ENCODE results near the gene TMEM14C.

The TMEM14C gene

DNA sequence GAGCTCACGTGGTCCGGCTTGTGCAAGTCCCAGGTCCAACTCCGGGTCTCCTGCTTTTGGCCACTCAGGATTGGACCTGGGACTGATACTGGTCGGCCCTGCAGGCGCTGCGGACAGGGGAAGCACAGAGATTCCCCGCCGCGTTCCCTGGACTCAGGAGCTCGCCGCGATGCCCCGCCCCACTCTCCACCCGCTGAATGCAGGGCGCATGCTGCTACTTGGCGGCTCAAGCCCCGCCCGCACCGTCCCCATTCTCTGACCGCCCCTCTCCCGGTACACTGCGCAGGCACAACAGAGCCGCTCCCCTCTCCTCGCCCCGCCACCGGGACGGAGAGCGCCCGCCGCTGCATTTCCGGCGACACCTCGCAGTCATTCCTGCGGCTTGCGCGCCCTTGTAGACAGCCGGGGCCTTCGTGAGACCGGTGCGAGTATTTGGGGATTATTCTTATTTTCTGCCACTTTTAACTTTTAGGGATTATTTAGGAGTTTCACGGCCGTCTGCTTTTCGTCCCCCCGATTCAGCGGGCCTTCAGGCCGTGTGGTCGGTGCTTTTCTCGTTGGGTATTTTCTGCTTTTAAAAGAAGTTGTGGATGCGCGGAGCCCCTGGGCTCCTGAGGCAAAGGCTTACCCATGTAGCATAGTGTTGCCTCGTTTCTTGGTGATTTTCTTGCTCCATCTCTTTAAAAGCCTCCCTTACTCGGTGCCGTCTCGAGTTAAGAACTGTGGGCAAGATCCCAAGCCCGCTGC is at the start of gene TMEM14C:
TSS of gene TMEM14C (plus strand) at position 251 of the 747 bp plus-strand sequence. CDS start 1,544 bp downstream, outside the sequence.
- DNase-seq (ENCODE audit: low read depth in 2 of 3, low spot score in 2 of 3), result peak; percentile 66 to 85 (median 79)

- no peak for DNase-seq (ENCODE audit: low read depth in 2 of 3, low spot score in 2 of 3)
These were observed 46.5 kb upstream of the TMEM14C start for GRCh38 chr6:10676403-10676802.

GRCh38 chr6:10678456-10678855 is 44.4 kb upstream of the TMEM14C start:
- DNase-seq (ENCODE audit: low read depth in 2 of 3, low spot score in 2 of 3), result no peak

DNA sequence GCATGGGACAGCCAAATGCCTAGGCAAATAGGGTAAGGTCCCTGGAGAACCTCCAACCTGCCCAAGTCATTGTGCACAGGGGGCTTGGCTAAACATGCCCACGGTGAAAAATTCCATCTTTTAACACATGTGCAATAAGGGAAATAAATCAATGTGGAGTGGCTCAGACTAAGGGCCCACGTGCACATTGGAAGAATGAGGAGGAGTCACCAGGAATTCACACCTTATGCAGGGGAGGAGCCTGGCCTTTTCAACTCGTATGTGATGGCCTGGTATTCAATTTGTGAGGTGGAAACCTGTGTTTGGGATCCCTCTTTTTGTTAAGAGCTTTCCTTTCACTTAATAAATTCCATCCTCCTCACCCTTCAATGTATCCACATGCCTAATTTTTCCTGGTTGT is 41.1 kb upstream of the TMEM14C start:
- no peak for DNase-seq (ENCODE audit: low read depth in 2 of 3, low spot score in 2 of 3)

DNA sequence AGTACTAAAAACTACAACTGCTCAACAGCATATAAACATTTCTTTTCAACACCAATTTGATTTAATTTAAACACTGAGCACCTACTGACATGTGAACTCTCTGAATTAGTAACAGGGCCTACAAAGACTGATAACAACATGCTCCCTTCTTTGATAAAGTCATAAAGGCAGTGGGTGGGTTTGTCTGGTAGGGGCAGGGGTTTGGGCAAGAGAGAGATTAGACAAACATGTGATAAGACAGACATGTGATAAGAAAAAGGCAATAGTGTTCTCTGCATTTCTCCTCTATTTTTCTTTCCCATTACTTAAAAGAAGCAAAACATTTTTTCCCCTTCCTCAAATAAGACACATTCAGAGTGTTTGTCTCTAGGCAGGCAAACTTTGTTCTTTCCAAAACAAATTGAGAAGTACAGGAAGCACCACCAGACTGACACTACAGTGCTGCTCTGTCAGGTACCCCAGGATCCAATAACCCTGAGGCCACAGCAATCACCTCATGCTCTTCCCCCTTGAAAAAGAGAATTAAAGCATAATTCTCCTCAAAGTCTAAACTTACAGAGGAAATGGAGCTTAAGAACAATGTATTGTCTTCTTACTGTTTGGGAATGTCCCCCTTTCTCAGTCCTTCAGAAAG is 40.4 kb upstream of the TMEM14C start:
- DNase-seq (ENCODE audit: low read depth in 2 of 3, low spot score in 2 of 3), result no peak

GRCh38 chr6:10684618-10685017 is 38.3 kb upstream of the TMEM14C start:
- DNase-seq (ENCODE audit: low read depth in 2 of 3, low spot score in 2 of 3), result no peak

DNA sequence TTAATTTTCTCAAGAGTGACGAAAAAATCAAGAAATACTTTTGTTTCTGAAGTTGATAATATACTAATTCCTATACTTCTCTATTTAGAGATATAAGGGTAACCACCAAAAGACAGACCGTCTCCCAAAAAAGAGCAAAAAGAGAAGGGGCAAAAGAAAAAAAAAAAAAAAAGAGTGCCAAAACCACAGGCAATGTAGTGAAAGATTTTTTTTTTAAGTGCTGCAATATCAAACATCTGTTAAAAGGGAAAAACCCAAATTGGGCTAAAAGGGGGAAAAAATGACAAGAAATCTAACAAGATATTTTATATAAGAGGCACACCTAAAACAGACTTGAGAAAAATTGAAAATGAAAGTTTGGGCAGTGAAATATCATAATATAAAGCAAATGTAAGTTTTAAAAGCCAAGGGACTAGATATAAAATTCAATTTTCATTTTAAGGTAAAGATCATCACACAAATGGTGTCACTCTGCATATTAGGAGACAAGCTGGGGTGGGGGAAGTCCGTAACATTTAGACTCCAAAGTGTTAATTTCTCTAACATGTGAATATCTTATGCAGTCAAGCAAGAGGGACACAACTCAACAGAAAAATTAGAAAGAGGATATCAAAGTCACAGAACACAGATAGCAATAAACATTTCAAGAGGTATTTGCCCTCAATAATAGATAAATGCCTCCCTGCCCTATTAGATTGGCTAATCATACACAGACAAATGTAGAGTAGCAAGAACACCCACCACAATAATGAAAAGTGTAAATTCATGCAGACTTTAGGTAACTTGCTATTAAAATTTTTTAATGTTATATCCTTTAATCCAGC is 37.6 kb upstream of the TMEM14C start:
- no peak for DNase-seq (ENCODE audit: low read depth in 2 of 3, low spot score in 2 of 3)

- no peak for DNase-seq (ENCODE audit: low read depth in 2 of 3, low spot score in 2 of 3)
These were observed 36.0 kb upstream of the TMEM14C start for GRCh38 chr6:10686901-10687300.

- DNase-seq (ENCODE audit: low read depth in 2 of 3, low spot score in 2 of 3), result no peak
These were observed 35.3 kb upstream of the TMEM14C start for GRCh38 chr6:10687582-10687981.

GRCh38 chr6:10690651-10691445 is 32.0 kb upstream of the TMEM14C start:
- DNase-seq (ENCODE audit: low read depth in 2 of 3, low spot score in 2 of 3), result no peak

DNA sequence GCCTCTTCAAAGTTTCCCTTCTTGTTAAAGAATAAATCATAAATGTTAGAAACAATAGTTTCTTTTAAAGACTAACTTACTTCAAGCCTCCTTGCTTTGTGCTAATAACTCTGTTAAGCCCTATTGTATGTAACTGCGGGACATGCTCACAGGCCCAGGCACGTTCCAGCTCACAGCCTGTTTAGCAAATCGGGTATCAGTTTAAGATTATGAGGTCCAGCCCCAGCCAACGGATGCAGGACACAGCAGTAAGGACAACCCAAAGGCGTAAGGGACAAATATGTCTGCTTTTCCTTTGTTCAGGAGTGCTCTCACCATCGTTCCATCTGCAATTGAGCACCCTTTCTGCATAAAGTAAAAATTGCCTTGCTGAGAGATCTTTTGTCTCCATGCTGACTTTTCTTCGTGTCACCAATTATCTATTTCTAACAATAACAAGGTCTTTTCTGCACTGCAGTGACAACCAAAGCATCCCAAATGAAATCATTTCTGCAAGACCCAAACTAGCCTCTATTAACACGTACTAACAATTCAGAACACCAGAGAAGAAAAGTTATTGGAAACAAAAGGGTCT is 29.8 kb upstream of the TMEM14C start:
- no peak for DNase-seq (ENCODE audit: low read depth in 2 of 3, low spot score in 2 of 3)

DNA sequence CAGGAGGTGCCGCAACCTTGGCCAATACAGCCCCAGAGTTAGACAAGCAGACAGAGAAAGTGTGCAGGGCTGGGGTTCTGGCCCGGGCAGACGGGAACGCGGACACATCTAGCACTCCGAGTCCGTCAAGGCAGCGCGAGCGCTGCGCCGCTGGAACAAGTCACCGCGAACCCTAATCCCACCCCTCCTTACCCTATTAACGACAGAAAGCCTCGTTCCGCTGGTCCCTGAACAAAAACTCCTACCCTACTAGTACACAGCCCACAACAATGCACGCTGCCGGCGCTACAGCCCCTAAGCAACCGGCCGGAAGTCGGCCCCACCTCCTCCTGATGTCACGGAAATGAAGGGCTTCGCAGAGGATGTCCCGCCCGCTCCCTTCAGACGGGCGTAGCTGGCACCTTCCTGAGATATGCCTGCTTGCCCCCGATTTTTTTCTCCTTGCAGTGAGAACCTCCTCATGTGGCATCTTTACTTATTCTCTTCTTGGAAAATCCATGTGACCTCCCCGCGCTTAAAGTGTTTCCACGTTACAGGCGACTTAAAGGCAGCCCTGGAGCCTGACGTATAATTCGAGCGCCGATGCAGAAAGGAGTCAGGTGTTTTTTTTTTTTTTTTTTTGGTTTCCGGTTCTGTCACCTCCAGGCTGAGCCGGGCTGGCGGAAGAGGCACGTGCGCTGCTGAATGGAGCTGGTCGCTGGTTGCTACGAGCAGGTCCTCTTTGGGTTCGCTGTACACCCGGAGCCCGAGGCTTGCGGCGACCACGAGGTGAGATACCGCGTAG is 28.4 kb upstream of the TMEM14C start, which contains the start of the genes C6orf52 and PAK1IP1:
TSS of gene C6orf52 (minus strand) at position 315 of the 784 bp plus-strand sequence. CDS start 7,066 bp downstream, outside the sequence.
TSS of gene PAK1IP1 (plus strand) at position 671 of the 784 bp plus-strand sequence. CDS start at position 685, 14 bp downstream.
- peak; percentile 72 to 80 (median 80) for DNase-seq (ENCODE audit: low read depth in 2 of 3, low spot score in 2 of 3)

DNA sequence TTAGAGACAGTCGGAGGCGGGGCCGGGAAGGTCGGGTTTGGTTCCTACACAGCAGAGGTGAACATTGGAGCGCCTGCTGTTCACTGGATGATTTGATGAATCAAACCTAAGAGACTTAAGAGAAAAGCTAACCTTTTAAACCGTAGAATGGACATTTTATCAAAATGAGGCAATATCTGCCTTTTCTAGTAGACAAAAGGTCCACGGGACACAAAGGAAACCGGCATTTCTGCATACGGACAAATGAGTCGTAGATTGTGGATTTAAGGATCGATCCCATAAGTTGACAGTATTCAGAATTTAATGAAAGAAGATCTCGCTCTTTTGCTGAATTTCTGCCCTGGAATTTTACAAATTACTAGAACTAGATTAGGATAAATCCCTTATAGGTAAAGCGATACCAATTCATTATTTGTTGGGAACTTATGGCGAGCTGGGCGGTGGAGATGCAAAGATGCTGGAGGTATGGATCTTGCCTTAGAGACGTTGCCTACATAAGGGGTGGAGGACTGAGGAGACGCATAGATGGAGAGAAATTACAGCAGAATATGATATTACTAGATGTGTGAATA is 27.7 kb upstream of the TMEM14C start:
- no peak for DNase-seq (ENCODE audit: low read depth in 2 of 3, low spot score in 2 of 3)

- DNase-seq (ENCODE audit: low read depth in 2 of 3, low spot score in 2 of 3), result no peak
These were observed 26.2 kb upstream of the TMEM14C start for GRCh38 chr6:10696655-10697054.

- no peak for DNase-seq (ENCODE audit: low read depth in 2 of 3, low spot score in 2 of 3)
These were observed 8.9 kb upstream of the TMEM14C start for GRCh38 chr6:10713962-10714361.

DNA sequence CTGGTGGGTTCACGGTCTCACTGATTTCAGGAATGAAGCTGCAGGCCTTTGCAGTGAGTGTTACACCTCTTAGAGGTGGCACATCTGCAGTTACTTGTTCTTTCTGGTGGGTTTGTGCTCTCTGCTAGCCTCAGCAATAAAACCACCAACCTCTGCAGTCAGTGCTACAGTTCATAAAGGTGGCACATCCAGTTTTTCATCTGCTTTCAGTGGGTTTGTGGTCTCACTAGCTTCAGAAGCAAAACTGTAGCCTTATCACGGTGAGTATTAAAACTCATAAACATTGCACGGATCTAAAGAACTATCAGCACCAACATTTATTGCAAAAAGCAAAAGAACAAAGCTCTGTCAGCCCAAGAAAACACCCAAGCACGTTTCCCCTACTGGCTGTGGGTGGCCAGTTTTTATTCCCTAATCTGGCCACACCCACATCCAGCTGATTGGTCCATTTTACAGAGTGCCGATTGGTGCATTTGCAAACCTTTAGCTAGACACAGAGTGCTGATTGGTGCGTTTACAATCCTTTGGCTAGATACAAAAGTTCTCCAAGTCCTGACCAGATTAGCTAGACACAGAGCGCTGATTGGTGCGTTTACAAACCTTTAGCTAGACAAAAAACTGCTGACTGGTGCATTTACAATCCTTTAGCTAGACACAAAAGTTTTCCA is 3.4 kb upstream of the TMEM14C start:
- DNase-seq (ENCODE audit: low read depth in 2 of 3, low spot score in 2 of 3), result peak in 1 of 3 experiments; percentile 19

DNA sequence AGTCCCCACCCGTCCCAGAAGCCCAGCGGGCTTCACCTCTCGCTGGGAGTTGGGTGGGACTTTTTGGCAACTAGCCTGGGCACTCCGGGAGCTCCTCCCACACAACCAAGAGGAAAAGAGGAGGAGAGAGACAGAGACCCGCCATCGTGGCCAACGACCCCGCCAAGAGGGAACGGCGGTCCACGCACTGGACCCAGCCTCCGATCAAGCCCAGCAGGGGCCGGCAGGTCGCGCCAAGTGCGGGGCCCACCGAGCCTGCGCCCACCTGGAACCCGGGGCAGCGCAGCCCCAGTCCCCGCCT is 3.0 kb upstream of the TMEM14C start:
- DNase-seq (ENCODE audit: low read depth in 2 of 3, low spot score in 2 of 3), result no peak

DNA sequence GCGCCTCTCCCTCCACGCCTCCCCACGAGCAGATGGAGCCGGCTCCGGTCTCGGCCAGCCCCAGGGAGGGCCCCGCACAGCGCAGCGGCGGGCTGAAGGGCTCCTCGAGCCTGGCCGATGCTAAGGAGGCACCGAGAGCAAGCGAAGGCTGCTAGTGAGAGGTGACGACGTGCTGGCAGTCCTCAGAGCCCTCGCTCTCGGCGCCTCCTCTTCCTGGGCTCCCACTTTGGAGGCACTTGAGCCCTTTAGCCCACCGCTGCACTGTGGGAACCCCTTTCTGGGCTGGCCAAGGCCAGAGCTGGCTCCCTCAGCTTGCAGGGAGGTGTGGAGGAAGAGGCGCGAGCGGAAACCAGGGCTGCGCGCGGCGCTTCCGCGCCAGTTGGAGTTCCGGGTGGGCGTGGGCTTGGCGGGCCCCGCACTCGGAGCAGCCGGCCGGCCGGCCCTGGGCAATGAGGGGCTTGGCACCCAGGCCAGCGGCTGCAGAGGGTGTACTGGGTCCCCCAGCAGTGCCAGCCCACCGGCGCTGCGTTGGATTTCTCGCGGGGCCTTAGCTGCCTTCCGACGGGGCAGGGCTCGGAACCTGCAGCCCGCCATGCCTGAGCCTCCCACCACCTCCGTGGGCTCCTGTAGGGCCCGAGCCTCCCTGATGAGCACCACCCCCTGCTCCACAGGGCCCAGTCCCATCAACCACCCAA is 2.5 kb upstream of the TMEM14C start:
- peak; percentile 12 to 51 (median 26) for DNase-seq (ENCODE audit: low read depth in 2 of 3, low spot score in 2 of 3)

Data from activated CD8-positive, alpha-beta memory T cell treated with anti-CD3 and anti-CD28 coated beads for 48 hours (primary cell).